Measurements from ENCODE around the gene PCBP3. TPM values are rescaled to one million over a fixed set of nuclear protein-coding genes. Genes with fewer than 3 reads are reported as not detected.

PCBP3 gene
- total RNA-seq, 2 donors from 2014 or later: 0.77 to 17.2 TPM

DNA sequence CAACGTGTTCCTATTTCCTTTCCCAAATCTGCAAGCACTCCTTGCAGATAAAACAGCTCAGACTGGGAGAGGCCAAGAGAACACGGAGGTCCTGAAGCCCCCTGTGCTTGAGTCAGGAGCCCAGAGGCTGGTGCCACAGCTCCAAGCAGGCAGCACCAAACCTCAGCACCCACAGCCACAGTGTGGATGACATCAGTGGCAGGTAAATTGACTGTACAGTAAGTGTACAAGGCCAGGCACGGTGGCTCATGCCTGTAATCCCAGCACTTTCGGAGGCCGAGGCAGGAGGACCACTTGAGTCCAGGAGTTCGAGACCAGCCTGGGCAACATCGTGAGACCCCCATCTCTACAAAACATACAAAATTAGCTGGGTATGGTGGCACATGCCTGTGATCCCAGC lies 336.1 kb downstream of the PCBP3 start:
- no peak for DNase-seq (ENCODE audit: low spot score)
- TF ChIP-seq POLR2AphosphoS5 (IDR thresholded peaks at IDR 0.05) (no peak), POLR2A (IDR thresholded peaks at IDR 0.05) (no peak)
- TF ChIP-seq, protein P1, sequence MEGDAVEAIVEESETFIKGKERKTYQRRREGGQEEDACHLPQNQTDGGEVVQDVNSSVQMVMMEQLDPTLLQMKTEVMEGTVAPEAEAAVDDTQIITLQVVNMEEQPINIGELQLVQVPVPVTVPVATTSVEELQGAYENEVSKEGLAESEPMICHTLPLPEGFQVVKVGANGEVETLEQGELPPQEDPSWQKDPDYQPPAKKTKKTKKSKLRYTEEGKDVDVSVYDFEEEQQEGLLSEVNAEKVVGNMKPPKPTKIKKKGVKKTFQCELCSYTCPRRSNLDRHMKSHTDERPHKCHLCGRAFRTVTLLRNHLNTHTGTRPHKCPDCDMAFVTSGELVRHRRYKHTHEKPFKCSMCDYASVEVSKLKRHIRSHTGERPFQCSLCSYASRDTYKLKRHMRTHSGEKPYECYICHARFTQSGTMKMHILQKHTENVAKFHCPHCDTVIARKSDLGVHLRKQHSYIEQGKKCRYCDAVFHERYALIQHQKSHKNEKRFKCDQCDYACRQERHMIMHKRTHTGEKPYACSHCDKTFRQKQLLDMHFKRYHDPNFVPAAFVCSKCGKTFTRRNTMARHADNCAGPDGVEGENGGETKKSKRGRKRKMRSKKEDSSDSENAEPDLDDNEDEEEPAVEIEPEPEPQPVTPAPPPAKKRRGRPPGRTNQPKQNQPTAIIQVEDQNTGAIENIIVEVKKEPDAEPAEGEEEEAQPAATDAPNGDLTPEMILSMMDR (IDR thresholded peaks at IDR 0.05): no peak

DNA sequence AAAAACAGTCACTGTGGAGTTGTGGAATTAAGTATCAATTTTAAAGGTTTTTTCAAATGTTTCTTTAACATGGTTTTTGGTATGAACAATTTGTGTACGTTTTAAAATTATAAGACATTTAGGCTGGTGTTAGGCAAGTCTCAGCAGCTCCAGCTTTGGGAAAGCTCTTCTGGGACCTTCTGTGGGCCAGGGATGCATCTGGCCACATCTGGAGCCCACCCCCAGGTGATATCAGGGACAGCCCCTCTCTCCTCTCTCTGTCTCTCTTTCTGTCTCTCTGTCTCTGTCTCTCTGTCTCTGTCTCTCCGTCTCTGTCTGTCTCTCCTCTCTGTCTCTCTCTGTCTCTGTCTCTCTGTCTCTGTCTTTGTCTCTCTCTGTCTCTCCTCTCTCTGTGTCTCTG lies 336.7 kb downstream of the PCBP3 start:
- no peak for DNase-seq (ENCODE audit: low spot score)
- Histone ChIP-seq H3K4me3 (no peak overlapping the region), H3K27ac (peak overlapping the region in 1 of 2 donors; percentile 68), H3K27me3 (replicated peaks; ENCODE audit: insufficient read depth) (no peaks in the 10 kb centered on the region), H3K9me3 (no peaks in the 10 kb centered on the region), H3K36me3 (peaks cover 0 to under 1% of the 10 kb centered on the region in 2 donors), H3K4me1 (replicated peaks) (no peaks in the 10 kb centered on the region)
- 55% methylated on average over 2 of the region's 2 CpGs for WGBS
- intact Hi-C loops (cut with DNase I): loop anchor here (5.0 kb wide), 1 partner anchor 77 kb away; no protein-coding TSS in a partner anchor
- TF ChIP-seq POLR2A (IDR thresholded peaks at IDR 0.05) (no peak), POLR2AphosphoS5 (IDR thresholded peaks at IDR 0.05) (no peak)
- TF ChIP-seq, protein P1 (IDR thresholded peaks at IDR 0.05): no peak

More for the DNA sequence above, 336.1 kb downstream of the PCBP3 start:
- H3K36me3 ChIP-seq: no peaks in the 10 kb centered on the region
- peaks cover 4% of the 10 kb centered on the region for H3K4me1 ChIP-seq (replicated peaks)
- H3K4me3 ChIP-seq: no peak overlapping the region
- WGBS: 84% methylated on average over 7 of the region's 7 CpGs
- intact Hi-C loops (cut with DNase I): loop anchor here (5.0 to 10.0 kb wide), 2 partner anchors 78 to 345 kb away; partner anchors contain the start of genes C21orf58 and PCNT
- no peak overlapping the region for H3K27ac ChIP-seq
- no peaks in the 10 kb centered on the region for H3K9me3 ChIP-seq
- H3K27me3 ChIP-seq (replicated peaks; ENCODE audit: insufficient read depth): no peaks in the 10 kb centered on the region

DNA sequence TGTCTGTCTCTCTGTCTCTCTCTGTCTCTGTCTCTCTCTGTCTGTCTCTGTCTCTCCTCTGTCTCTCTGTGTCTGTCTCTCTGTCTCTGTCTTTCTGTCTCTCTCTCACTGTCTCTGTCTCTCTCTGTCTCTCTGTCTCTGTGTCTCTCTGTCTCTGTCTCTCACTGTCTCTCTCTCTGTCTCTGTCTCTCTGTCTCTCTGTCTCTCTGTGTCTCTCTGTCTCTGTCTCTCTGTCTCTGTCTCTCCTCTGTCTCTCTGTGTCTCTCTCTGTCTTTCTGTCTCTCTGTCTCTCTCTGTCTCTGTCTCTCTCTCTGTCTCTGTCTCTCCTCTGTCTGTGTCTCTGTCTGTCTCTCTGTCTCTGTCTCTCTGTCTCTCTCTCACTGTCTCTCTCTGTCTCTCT lies 337.2 kb downstream of the PCBP3 start:
- H3K4me3 ChIP-seq: peak overlapping the region in 1 of 2 donors; percentile 17
- no peaks in the 10 kb centered on the region for H3K4me1 ChIP-seq (replicated peaks)
- DNase-seq (ENCODE audit: low spot score): no peak
- no peaks in the 10 kb centered on the region for H3K27me3 ChIP-seq (replicated peaks; ENCODE audit: insufficient read depth)
- no peak for TF ChIP-seq POLR2AphosphoS5 (IDR thresholded peaks at IDR 0.05)
- TF ChIP-seq POLR2A (IDR thresholded peaks at IDR 0.05): no peak
- TF ChIP-seq, protein P1 (IDR thresholded peaks at IDR 0.05): no peak
- no peaks in the 10 kb centered on the region for H3K9me3 ChIP-seq
- intact Hi-C loops (cut with DNase I): loop anchor here (5.0 kb wide), 1 partner anchor 77 kb away; no protein-coding TSS in a partner anchor
- peak overlapping the region; percentile 68 to 78 for H3K27ac ChIP-seq
- H3K36me3 ChIP-seq: peaks cover 0 to 4% of the 10 kb centered on the region in 2 donors

DNA sequence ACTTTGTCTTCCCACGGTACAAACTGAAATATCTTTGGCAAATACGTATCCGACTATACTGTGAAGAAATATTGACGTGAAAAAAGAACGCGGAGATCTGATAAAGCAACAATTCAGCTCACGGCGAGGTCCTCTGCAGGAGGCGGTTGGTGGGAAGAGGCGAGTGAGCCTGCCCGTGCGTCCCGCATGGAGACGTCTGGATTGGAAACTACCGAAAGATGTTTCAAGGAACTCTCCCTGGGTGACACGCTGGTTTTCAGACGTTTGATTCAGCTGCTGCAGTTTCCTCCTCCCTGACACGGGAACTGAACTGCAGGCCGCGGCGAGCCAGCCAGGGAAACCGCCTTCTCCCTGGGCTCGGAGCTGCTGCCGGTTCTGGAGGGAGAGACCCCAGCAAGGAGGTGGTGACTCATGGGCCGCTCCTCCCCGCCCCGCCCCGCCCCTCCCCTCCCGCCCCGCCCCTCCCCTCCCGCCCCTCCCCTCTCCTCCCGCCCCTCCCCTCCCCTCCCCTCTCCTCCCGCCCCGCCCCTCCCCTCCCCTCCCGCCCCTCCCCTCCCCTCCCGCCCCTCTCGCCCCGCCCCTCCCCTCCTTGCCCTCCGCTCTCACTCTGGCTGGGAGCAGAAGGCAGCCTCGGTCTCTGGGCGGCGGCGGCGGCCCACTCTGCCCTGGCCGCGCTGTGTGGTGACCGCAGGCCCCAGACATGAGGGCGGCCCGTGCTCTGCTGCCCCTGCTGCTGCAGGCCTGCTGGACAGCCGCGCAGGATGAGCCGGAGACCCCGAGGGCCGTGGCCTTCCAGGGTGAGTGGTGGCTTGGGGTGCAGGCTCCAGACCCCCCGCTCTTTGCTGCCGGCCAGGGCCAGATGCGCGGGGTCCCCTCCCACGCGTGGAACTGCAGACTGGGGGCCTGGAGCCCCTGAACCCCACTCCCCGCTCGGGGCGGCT lies 337.9 kb downstream of the PCBP3 start, which contains the start of gene COL6A1:
Gene COL6A1, plus strand, starts transcription at position 620 of the 941 bp plus-strand sequence. Its CDS starts 81 bp downstream, at position 701.
- H3K27ac ChIP-seq: peak within 1 kb of the TSS; percentile 77 to 79
- peak within 1 kb of the TSS; percentile 50 to 63 for H3K4me3 ChIP-seq
- H3K4me1 ChIP-seq (replicated peaks): no peaks in the 10 kb centered on the region
- H3K36me3 ChIP-seq: peaks cover 0 to 4% of the 10 kb centered on the region in 2 donors
- no peaks in the 10 kb centered on the region for H3K27me3 ChIP-seq (replicated peaks; ENCODE audit: insufficient read depth)
- peak; percentile 57 for DNase-seq (ENCODE audit: low spot score)
- 1% methylated on average over 30 of the region's 63 CpGs for WGBS
- no peaks in the 10 kb centered on the region for H3K9me3 ChIP-seq
- intact Hi-C loops (cut with DNase I): loop anchor here (5.0 kb wide), 1 partner anchor 76 kb away; no protein-coding TSS in a partner anchor
- TF ChIP-seq, protein P1 (IDR thresholded peaks at IDR 0.05): peak in 1 of 4 experiments; percentile 9
- TF ChIP-seq POLR2AphosphoS5 (IDR thresholded peaks at IDR 0.05): peak; percentile 61
- peak; percentile 37 for TF ChIP-seq POLR2A (IDR thresholded peaks at IDR 0.05)
